CD14-positive monocyte (primary cell): ENCODE data around the gene CYB561D1. TPM values are rescaled to one million over a fixed set of nuclear protein-coding genes. Genes with fewer than 3 reads are reported as not detected.

Experiments
- DNase-seq, 3 donors: peaks; one replicate each; pipeline ENCODE4 v3.0.0-alpha.2; 2011 to 2022
- H2AFZ ChIP-seq: 2 replicates; pipeline ENCODE4 v1.6.0; 2012; ENCODE audit warnings: mild to moderate bottlenecking, low read depth, low read length, inconsistent platforms; ENCODE audit not compliant: insufficient read depth, poor library complexity, severe bottlenecking
- H3K27ac ChIP-seq, 2 donors: 1 replicate in 1 of 2; 2 replicates in 1 of 2; pipeline ENCODE4 v1.5.1; 2012 to 2013; ENCODE audit warnings: low read length in 2 of 2, control low read depth in 1 of 2, inconsistent platforms in 1 of 2, low read depth in 1 of 2, mild to moderate bottlenecking in 1 of 2
- H3K27me3 ChIP-seq, 2 donors: one replicate each; pipeline versions ENCODE4 v1.6.0 to v1.6.1; 2011 to 2013; ENCODE audit warnings: low read length in 2 of 2; ENCODE audit not compliant: control insufficient read depth in 2 of 2, insufficient read depth in 2 of 2
- H3K36me3 ChIP-seq, 2 donors: replicated peaks in 1 of 2; 1 replicate in 1 of 2; 2 replicates in 1 of 2; pipeline versions ENCODE4 v1.5.1 to v1.6.1; 2012 to 2013; ENCODE audit warnings: low read length in 2 of 2, control low read depth in 1 of 2, inconsistent platforms in 1 of 2, mild to moderate bottlenecking in 1 of 2; ENCODE audit not compliant: insufficient read depth in 2 of 2, control insufficient read depth in 1 of 2
- H3K4me1 ChIP-seq, 2 donors: 1 replicate in 1 of 2; 2 replicates in 1 of 2; pipeline versions ENCODE4 v1.5.1 to v1.6.1; 2012 to 2013; ENCODE audit warnings: low read length in 2 of 2, control low read depth in 1 of 2, inconsistent platforms in 1 of 2, mild to moderate bottlenecking in 1 of 2, moderate library complexity in 1 of 2; ENCODE audit not compliant: insufficient read depth in 2 of 2, control insufficient read depth in 1 of 2
- H3K4me2 ChIP-seq: replicated peaks from 2 replicates; pipeline ENCODE3; 2012; ENCODE audit warnings: low read length, moderate library complexity, mild to moderate bottlenecking; ENCODE audit not compliant: poor library complexity, severe bottlenecking; ENCODE audit errors: extremely low read depth
- H3K4me3 ChIP-seq, 3 experiments: fragments of 200-600 bp in 1 of 3; sonication (generic) in 1 of 3; replicated peaks in 1 of 3; 1 replicate in 2 of 3; 2 replicates in 1 of 3; pipeline ENCODE4 v1.5.1; 2011 to 2013; ENCODE audit warnings: low read length in 3 of 3, mild to moderate bottlenecking in 3 of 3, control low read depth in 2 of 3, low read depth in 2 of 3, inconsistent platforms in 1 of 3, moderate library complexity in 1 of 3
- H3K79me2 ChIP-seq: 2 replicates; pipeline ENCODE4 v1.6.0; 2012; ENCODE audit warnings: mild to moderate bottlenecking, control low read depth, inconsistent platforms, low read length, moderate library complexity; ENCODE audit not compliant: insufficient read depth
- H3K9ac ChIP-seq: 2 replicates; pipeline ENCODE4 v1.6.0; 2017; ENCODE audit warnings: low read length, mild to moderate bottlenecking; ENCODE audit not compliant: insufficient read depth, poor library complexity, severe bottlenecking
- H3K9me3 ChIP-seq, 2 donors: replicated peaks in 1 of 2; 1 replicate in 1 of 2; 2 replicates in 1 of 2; pipeline versions ENCODE4 v1.5.1 to v1.6.1; 2012 to 2013; ENCODE audit warnings: low read length in 2 of 2, control low read depth in 1 of 2; ENCODE audit not compliant: control insufficient read depth in 1 of 2, insufficient read depth in 1 of 2
- H4K20me1 ChIP-seq: 2 replicates; pipeline ENCODE4 v1.6.0; 2012; ENCODE audit warnings: mild to moderate bottlenecking, low read length, control low read depth, moderate library complexity; ENCODE audit not compliant: insufficient read depth
- H3K27ac Mint-ChIP-seq, 7 donors: one replicate each; pipeline ENCODE4 v1.8.0; 2020; ENCODE audit warnings: mild to moderate bottlenecking in 7 of 7, mixed read lengths in 7 of 7, moderate library complexity in 6 of 7, inconsistent platforms in 2 of 7
- H3K27me3 Mint-ChIP-seq, 3 donors: one replicate each; pipeline ENCODE4 v1.8.0; 2021 to 2022; ENCODE audit warnings: low read depth in 3 of 3, mild to moderate bottlenecking in 3 of 3, mixed read lengths in 3 of 3, moderate library complexity in 3 of 3, inconsistent platforms in 1 of 3
- H3K36me3 Mint-ChIP-seq, 2 donors: one replicate each; pipeline ENCODE4 v1.8.0; 2020; ENCODE audit warnings: mixed read lengths in 2 of 2, inconsistent platforms in 1 of 2, mild to moderate bottlenecking in 1 of 2
- H3K4me1 Mint-ChIP-seq: one replicate; pipeline ENCODE4 v1.8.0; 2020; ENCODE audit warnings: mild to moderate bottlenecking, mixed read lengths
- H3K4me3 Mint-ChIP-seq, 2 donors: one replicate each; pipeline ENCODE4 v1.8.0; 2020; ENCODE audit warnings: mild to moderate bottlenecking in 2 of 2, mixed read lengths in 2 of 2, moderate library complexity in 1 of 2
- H3K9me3 Mint-ChIP-seq, 7 donors: one replicate each; pipeline ENCODE4 v1.8.0; 2020 to 2022; ENCODE audit warnings: mixed read lengths in 7 of 7, mild to moderate bottlenecking in 6 of 7, moderate library complexity in 6 of 7, inconsistent platforms in 2 of 7
- CTCF ChIP-seq: fragments of 200-600 bp; IDR thresholded peaks from one replicate; pipeline ENCODE4 v1.8.0; 2022; ENCODE audit warnings: antibody characterized with exemption, mild to moderate bottlenecking
- WGBS: methylation state at CpG from one replicate; pipeline ENCODE4 v1.1.5; 2013; ENCODE audit warnings: missing lambda C conversion rate; ENCODE audit not compliant: insufficient coverage; 5-methylcytosine and 5-hydroxymethylcytosine counted together
- intact Hi-C, 2 donors: fragments of 100-400 bp; cut with micrococcal nuclease; formaldehyde crosslinking; loops; one replicate each; pipeline versions ENCODE4 v1.15.0 to v1.15.1; 2023
- polyA plus RNA-seq, 3 donors: library from polyadenylated mRNA; depleted of rRNA in 1 of 3; unstranded in 2 of 3; stranded (reverse) in 1 of 3; fragments of 300-500 nt in 2 of 3; fragments of >200 nt in 1 of 3; fragmentation: Illumina TruSeq in 2 of 3; gene quantifications; 1 replicate in 2 of 3; 2 replicates in 1 of 3; pipeline ENCODE4 v1.2.3, GENCODE V29; 2012 to 2021

The CYB561D1 gene
- polyA plus RNA-seq, 3 donors: 1.4 to 13.2 (median 4.2) TPM

GRCh38 chr1:109474697-109475096, 19.2 kb upstream of the CYB561D1 start:
- H3K9me3 Mint-ChIP-seq: peaks cover 0 to 4% (median 0%) of the 10 kb centered on the region in 7 donors
- H3K36me3 Mint-ChIP-seq: no peaks in the 10 kb centered on the region
- peaks cover 18% of the 10 kb centered on the region for H3K4me1 Mint-ChIP-seq
- H3K27ac ChIP-seq: no peak overlapping the region
- H3K27me3 ChIP-seq: peaks cover 19 to 33% of the 10 kb centered on the region in 2 donors
- H2AFZ ChIP-seq: no peak overlapping the region
- TF ChIP-seq CTCF: no peak
- DNase-seq: no peak
- no peak overlapping the region for H3K27ac Mint-ChIP-seq
- no peak overlapping the region for H3K4me3 Mint-ChIP-seq
- intact Hi-C loops: no loop called here
- H3K9ac ChIP-seq: no peak overlapping the region
- no peaks in the 10 kb centered on the region for H4K20me1 ChIP-seq
- no peaks in the 10 kb centered on the region for H3K36me3 ChIP-seq
- H3K4me1 ChIP-seq: peaks cover 13 to 14% of the 10 kb centered on the region in 2 donors
- no peaks in the 10 kb centered on the region for H3K79me2 ChIP-seq
- no peak overlapping the region for H3K4me2 ChIP-seq
- WGBS: 50% methylated on average over 1 of the region's 1 CpG
- H3K27me3 Mint-ChIP-seq: peaks cover 49 to 57% (median 51%) of the 10 kb centered on the region in 3 donors
- H3K9me3 ChIP-seq: peaks cover 0 to 4% of the 10 kb centered on the region in 2 donors
- no peak overlapping the region for H3K4me3 ChIP-seq

- Mint-ChIP-seq H3K27me3 (peaks cover 48 to 56% (median 48%) of the 10 kb centered on the region in 3 donors), H3K4me3 (no peak overlapping the region), H3K4me1 (peaks cover 18% of the 10 kb centered on the region), H3K27ac (no peak overlapping the region), H3K9me3 (peaks cover 0 to 4% (median 0%) of the 10 kb centered on the region in 7 donors), H3K36me3 (no peaks in the 10 kb centered on the region)
- H4K20me1 ChIP-seq: no peaks in the 10 kb centered on the region
- no peaks in the 10 kb centered on the region for H3K79me2 ChIP-seq
- no peak for DNase-seq
- intact Hi-C loops: no loop called here
- H3K36me3 ChIP-seq: no peaks in the 10 kb centered on the region
- no peak for TF ChIP-seq CTCF
- H3K4me3 ChIP-seq: no peak overlapping the region
- H3K27ac ChIP-seq: no peak overlapping the region
- H3K9me3 ChIP-seq: peaks cover 0 to 3% of the 10 kb centered on the region in 2 donors
- H3K27me3 ChIP-seq: peaks cover 14 to 29% of the 10 kb centered on the region in 2 donors
- no peak overlapping the region for H2AFZ ChIP-seq
- peaks cover 13 to 14% of the 10 kb centered on the region in 2 donors for H3K4me1 ChIP-seq
- H3K4me2 ChIP-seq: no peak overlapping the region
- 86% methylated on average over 9 of the region's 9 CpGs for WGBS
- H3K9ac ChIP-seq: no peak overlapping the region
These were observed 18.6 kb upstream of the CYB561D1 start for GRCh38 chr1:109475261-109475660.
